Lower leg skin (tissue), 4 donors: ENCODE measurements around the gene SLC6A5. TPM values are rescaled to one million over a fixed set of nuclear protein-coding genes. Genes with fewer than 3 reads are reported as not detected.
A peak's percentile ranks its signal among the peaks of the same experiment; 100 is the strongest.

Experiments used
- DNase-seq, 2 donors: peaks; one replicate each; pipeline ENCODE4 v3.0.0-alpha.2; 2019; ENCODE audit warnings: low spot score in 2 of 2
- H3K4me3 ChIP-seq: fragments of 200-600 bp; sonication (generic); 2 replicates; pipeline ENCODE4 v1.5.1; 2017; ENCODE audit warnings: mild to moderate bottlenecking, low read depth; ENCODE audit not compliant: poor library complexity, severe bottlenecking
- CTCF ChIP-seq, 3 donors: fragments of 450-650 bp; IDR thresholded peaks; one replicate each; pipeline ENCODE4 v1.5.1; 2016; ENCODE audit warnings: antibody characterized with exemption in 3 of 3, mild to moderate bottlenecking in 3 of 3, moderate library complexity in 2 of 3
- POLR2A ChIP-seq, 2 donors: fragments of 450-650 bp; IDR thresholded peaks; one replicate each; pipeline ENCODE4 v1.6.1; 2016 to 2017; ENCODE audit warnings: antibody characterized with exemption in 2 of 2, mild to moderate bottlenecking in 1 of 2, moderate library complexity in 1 of 2
- WGBS, 2 donors: methylation state at CpG; one replicate each; pipeline ENCODE4 v1.1.5; 2018; 5-methylcytosine and 5-hydroxymethylcytosine counted together
- intact Hi-C: fragments of 100-400 bp; cut with DNase I; formaldehyde crosslinking; loops from one replicate; pipeline ENCODE4 v1.15.0; 2023; ENCODE audit warnings: low total_unique reads
- total RNA-seq, 4 donors: library from RNA; depleted of rRNA; stranded (reverse); fragments of >200 nt; gene quantifications; one replicate each; pipeline ENCODE4 v1.1.0, GENCODE V29; 2016

Gene SLC6A5
- total RNA-seq, 4 donors from 2014 or later = not detected

GRCh38 chr11:20656901-20657300 lies 57.5 kb downstream of the SLC6A5 start:
- 72 to 87% methylated on average over 4 of the region's 4 CpGs for WGBS, 2 donors
- no peak overlapping the region for H3K4me3 ChIP-seq
- intact Hi-C loops = loop anchor here (10.0 kb wide), 1 partner anchor 858 kb away; no protein-coding TSS in a partner anchor
- peak in 1 of 2 donors; percentile 10 for DNase-seq
- TF ChIP-seq POLR2A (IDR thresholded peaks at IDR 0.05) (no peak), CTCF (IDR thresholded peaks at IDR 0.05) (no peak)

- TF ChIP-seq POLR2A (IDR thresholded peaks at IDR 0.05) (no peak), CTCF (IDR thresholded peaks at IDR 0.05) (no peak)
- intact Hi-C loops = loop anchor here (10.0 kb wide), 1 partner anchor 857 kb away; no protein-coding TSS in a partner anchor
These were observed 58.7 kb downstream of the SLC6A5 start for GRCh38 chr11:20658135-20658534.

GRCh38 chr11:20661445-20661844 lies 62.0 kb downstream of the SLC6A5 start:
- intact Hi-C loops = no loop called here
- DNase-seq = no peak
- WGBS, 2 donors = 57 to 62% methylated on average over 3 of the region's 3 CpGs
- no peak overlapping the region for H3K4me3 ChIP-seq
- TF ChIP-seq CTCF (IDR thresholded peaks at IDR 0.05) (no peak), POLR2A (IDR thresholded peaks at IDR 0.05) (no peak)

More at GRCh38 chr11:20658135-20658534, 58.7 kb downstream of the SLC6A5 start:
- H3K4me3 ChIP-seq = no peak overlapping the region
- no peak for DNase-seq
- WGBS, 2 donors = 33 to 67% methylated on average over 1 of the region's 1 CpG

GRCh38 chr11:20661850-20662249 lies 62.4 kb downstream of the SLC6A5 start:
- intact Hi-C loops = no loop called here
- H3K4me3 ChIP-seq = no peak overlapping the region
- DNase-seq = no peak
- TF ChIP-seq CTCF (IDR thresholded peaks at IDR 0.05) (no peak), POLR2A (IDR thresholded peaks at IDR 0.05) (no peak)
- 87 to 88% methylated on average over 3 of the region's 3 CpGs for WGBS, 2 donors

- 7 to 12% methylated on average over 10 of the region's 10 CpGs for WGBS, 2 donors
- no peak for DNase-seq
- intact Hi-C loops = no loop called here
- TF ChIP-seq POLR2A (IDR thresholded peaks at IDR 0.05) (no peak), CTCF (IDR thresholded peaks at IDR 0.05) (no peak)
- no peak overlapping the region for H3K4me3 ChIP-seq
These were observed 68.9 kb downstream of the SLC6A5 start for GRCh38 chr11:20668131-20668809.
